Astrocyte of the cerebellum (primary cell): ENCODE results near the gene CPED1.

ENCODE experiments used
- DNase-seq: peaks from one replicate; pipeline ENCODE4 v3.0.0-alpha.2; 2011; ENCODE audit warnings: low read depth
- H3K4me3 ChIP-seq: 2 replicates; pipeline ENCODE4 v1.5.1; 2011; ENCODE audit warnings: mild to moderate bottlenecking, low read depth, low read length, moderate library complexity
- CTCF ChIP-seq: IDR thresholded peaks from 2 replicates; pipeline ENCODE4 v1.5.1; 2012; ENCODE audit warnings: low read length, low read depth, moderate library complexity, mild to moderate bottlenecking; ENCODE audit errors: missing control alignments
- in situ Hi-C: cut with HindIII; loops from 2 replicates; pipeline ENCODE4 v1.10.0; 2017; ENCODE audit warnings: low sequenced_read_pairs

The CPED1 gene

GRCh38 chr7:121158665-121159064 lies 170.2 kb downstream of the CPED1 start:
- no peak overlapping the region for H3K4me3 ChIP-seq
- TF ChIP-seq CTCF: no peak
- DNase-seq: no peak
- in situ Hi-C loops: no loop called here

GRCh38 chr7:121159553-121159952 lies 171.0 kb downstream of the CPED1 start:
- no peak for DNase-seq
- TF ChIP-seq CTCF: no peak
- in situ Hi-C loops: no loop called here
- H3K4me3 ChIP-seq: no peak overlapping the region

GRCh38 chr7:121160150-121161008 lies 171.9 kb downstream of the CPED1 start:
- no peak overlapping the region for H3K4me3 ChIP-seq
- TF ChIP-seq CTCF: no peak
- in situ Hi-C loops: no loop called here
- DNase-seq: no peak

GRCh38 chr7:121163699-121164098 lies 175.2 kb downstream of the CPED1 start:
- no peak for DNase-seq
- H3K4me3 ChIP-seq: no peak overlapping the region
- in situ Hi-C loops: no loop called here
- TF ChIP-seq CTCF: no peak

- DNase-seq: no peak
- no peak overlapping the region for H3K4me3 ChIP-seq
- no peak for TF ChIP-seq CTCF
- in situ Hi-C loops: no loop called here
Observed at GRCh38 chr7:121164247-121164646, 175.7 kb downstream of the CPED1 start.

- no peak for DNase-seq
- TF ChIP-seq CTCF: no peak
- in situ Hi-C loops: no loop called here
- no peak overlapping the region for H3K4me3 ChIP-seq
Observed at GRCh38 chr7:121166916-121167315, 178.4 kb downstream of the CPED1 start.
